Measurements from ENCODE around the gene STK32C. TPM values are rescaled to one million over a fixed set of nuclear protein-coding genes. Genes with fewer than 3 reads are reported as not detected.
A peak's percentile ranks its signal among the peaks of the same experiment; 100 is the strongest.

Gene STK32C
- total and polyA plus RNA-seq, 7 donors, result 4.3 to 12.8 (median 8.4) TPM

GRCh38 chr10:132300582-132300981 lies 7.2 kb downstream of the STK32C start:
- Histone ChIP-seq H3K4me3 (no peak overlapping the region), H3K27me3 (no peaks in the 10 kb centered on the region), H3K4me1 (no peaks in the 10 kb centered on the region), H3K9me3 (no peaks in the 10 kb centered on the region), H3K27ac (no peak overlapping the region), H3K36me3 (no peaks in the 10 kb centered on the region)
- DNase-seq, result peak; percentile 26
- 56 to 69% methylated on average over 10 of the region's 10 CpGs for WGBS, 2 donors
- TF ChIP-seq EP300 (IDR thresholded peaks at IDR 0.05) (no peak), POLR2AphosphoS5 (IDR thresholded peaks at IDR 0.05) (no peak), POLR2A (IDR thresholded peaks at IDR 0.05) (no peak), CTCF (IDR thresholded peaks at IDR 0.05) (no peak)
- intact Hi-C loops (cut with DNase I), result no loop called here

GRCh38 chr10:132299371-132300336 lies 8.1 kb downstream of the STK32C start:
- DNase-seq, result peak; percentile 57
- Histone ChIP-seq H3K36me3 (no peaks in the 10 kb centered on the region), H3K27me3 (no peaks in the 10 kb centered on the region), H3K4me1 (no peaks in the 10 kb centered on the region), H3K9me3 (no peaks in the 10 kb centered on the region), H3K27ac (no peak overlapping the region), H3K4me3 (no peak overlapping the region)
- TF ChIP-seq POLR2A (IDR thresholded peaks at IDR 0.05) (no peak), POLR2AphosphoS5 (IDR thresholded peaks at IDR 0.05) (no peak), EP300 (IDR thresholded peaks at IDR 0.05) (no peak), CTCF (IDR thresholded peaks at IDR 0.05) (no peak)
- 89 to 90% methylated on average over 34 of the region's 34 CpGs for WGBS, 2 donors
- intact Hi-C loops (cut with DNase I), result no loop called here

- H3K27me3 ChIP-seq, result no peaks in the 10 kb centered on the region
- no peak for TF ChIP-seq POLR2A (IDR thresholded peaks at IDR 0.05)
- no peak for TF ChIP-seq POLR2AphosphoS5 (IDR thresholded peaks at IDR 0.05)
- no peak for TF ChIP-seq EP300 (IDR thresholded peaks at IDR 0.05)
- no peak for TF ChIP-seq CTCF (IDR thresholded peaks at IDR 0.05)
- no peak overlapping the region for H3K27ac ChIP-seq
- H3K36me3 ChIP-seq, result no peaks in the 10 kb centered on the region
- intact Hi-C loops (cut with DNase I), result no loop called here
- WGBS, 2 donors, result 70 to 79% methylated on average over 28 of the region's 28 CpGs
- peak; percentile 57 for DNase-seq
- H3K4me1 ChIP-seq, result peaks cover 0 to 11% (median 9%) of the 10 kb centered on the region in 4 donors
- H3K9me3 ChIP-seq, result no peaks in the 10 kb centered on the region
- H3K4me3 ChIP-seq, result no peak overlapping the region
These were observed 9.5 kb downstream of the STK32C start for GRCh38 chr10:132298038-132298881.

GRCh38 chr10:132297526-132297925 lies 10.2 kb downstream of the STK32C start:
- Histone ChIP-seq H3K4me3 (no peak overlapping the region), H3K9me3 (no peaks in the 10 kb centered on the region), H3K36me3 (no peaks in the 10 kb centered on the region), H3K27me3 (no peaks in the 10 kb centered on the region), H3K4me1 (peaks cover 0 to 17% (median 15%) of the 10 kb centered on the region in 4 donors), H3K27ac (no peak overlapping the region)
- TF ChIP-seq EP300 (IDR thresholded peaks at IDR 0.05) (no peak), CTCF (IDR thresholded peaks at IDR 0.05) (no peak), POLR2A (IDR thresholded peaks at IDR 0.05) (no peak), POLR2AphosphoS5 (IDR thresholded peaks at IDR 0.05) (no peak)
- DNase-seq, result peak; percentile 25
- 29 to 50% methylated on average over 9 of the region's 9 CpGs for WGBS, 2 donors
- intact Hi-C loops (cut with DNase I), result no loop called here
